WTC11 (cell line): ENCODE results near the gene TRIP13.

Experiments used
- CBFB ChIP-seq: sonication (generic); formaldehyde crosslinking; IDR thresholded peaks from 2 replicates; pipeline ENCODE4 v1.8.1; 2022; ENCODE audit warnings: mild to moderate bottlenecking, low read depth, missing genetic modification reagents
- CTCF ChIP-seq: fragments of 200-600 bp; IDR thresholded peaks from 2 replicates; pipeline ENCODE4 v1.8.0; 2022; ENCODE audit warnings: antibody characterized with exemption
- FOXJ3 ChIP-seq: sonication (generic); formaldehyde crosslinking; IDR thresholded peaks from 2 replicates; pipeline ENCODE4 v1.9.0; 2021; ENCODE audit warnings: missing genetic modification reagents, mild to moderate bottlenecking, borderline replicate concordance
- NFYB ChIP-seq: sonication (generic); formaldehyde crosslinking; conservative IDR thresholded peaks from 2 replicates; pipeline ENCODE4 v1.8.0; 2022; ENCODE audit warnings: low read depth, missing genetic modification reagents
- OVOL2 ChIP-seq: fragments of 250-450 bp; sonication (Bioruptor Pico); IDR thresholded peaks from 2 replicates; pipeline ENCODE4 v1.9.0; 2021; ENCODE audit warnings: mild to moderate bottlenecking, borderline replicate concordance
- RELA ChIP-seq: sonication (generic); formaldehyde crosslinking; IDR thresholded peaks from 2 replicates; pipeline ENCODE4 v1.8.1; 2022; ENCODE audit warnings: missing genetic modification reagents, mild to moderate bottlenecking, borderline replicate concordance
- SMAD3 ChIP-seq: sonication (generic); formaldehyde crosslinking; IDR thresholded peaks from 2 replicates; pipeline ENCODE4 v1.8.0; 2022; ENCODE audit warnings: missing genetic modification reagents, mild to moderate bottlenecking, borderline replicate concordance
- SP1 ChIP-seq: sonication (generic); formaldehyde crosslinking; conservative IDR thresholded peaks from 2 replicates; pipeline ENCODE4 v1.8.1; 2022; ENCODE audit warnings: missing genetic modification reagents
- TP53 ChIP-seq: sonication (generic); formaldehyde crosslinking; IDR thresholded peaks from 2 replicates; pipeline ENCODE4 v1.8.1; 2023; ENCODE audit warnings: mild to moderate bottlenecking, missing genetic modification reagents
- ZNF263 ChIP-seq: sonication (generic); formaldehyde crosslinking; IDR thresholded peaks from 2 replicates; pipeline ENCODE4 v1.8.1; 2022; ENCODE audit warnings: low read depth, mild to moderate bottlenecking, moderate library complexity, missing genetic modification reagents
- TF ChIP-seq, protein P1 (sequence below): sonication (generic); formaldehyde crosslinking; IDR thresholded peaks from 2 replicates; pipeline ENCODE4 v1.8.1; 2023; ENCODE audit warnings: mild to moderate bottlenecking, missing genetic modification reagents
- TF ChIP-seq, protein P2 (sequence below): fragments of 250-450 bp; sonication (Bioruptor Pico); IDR thresholded peaks from 2 replicates; pipeline ENCODE4 v2.1.2; 2022; ENCODE audit warnings: mild to moderate bottlenecking, moderate library complexity

DNA sequence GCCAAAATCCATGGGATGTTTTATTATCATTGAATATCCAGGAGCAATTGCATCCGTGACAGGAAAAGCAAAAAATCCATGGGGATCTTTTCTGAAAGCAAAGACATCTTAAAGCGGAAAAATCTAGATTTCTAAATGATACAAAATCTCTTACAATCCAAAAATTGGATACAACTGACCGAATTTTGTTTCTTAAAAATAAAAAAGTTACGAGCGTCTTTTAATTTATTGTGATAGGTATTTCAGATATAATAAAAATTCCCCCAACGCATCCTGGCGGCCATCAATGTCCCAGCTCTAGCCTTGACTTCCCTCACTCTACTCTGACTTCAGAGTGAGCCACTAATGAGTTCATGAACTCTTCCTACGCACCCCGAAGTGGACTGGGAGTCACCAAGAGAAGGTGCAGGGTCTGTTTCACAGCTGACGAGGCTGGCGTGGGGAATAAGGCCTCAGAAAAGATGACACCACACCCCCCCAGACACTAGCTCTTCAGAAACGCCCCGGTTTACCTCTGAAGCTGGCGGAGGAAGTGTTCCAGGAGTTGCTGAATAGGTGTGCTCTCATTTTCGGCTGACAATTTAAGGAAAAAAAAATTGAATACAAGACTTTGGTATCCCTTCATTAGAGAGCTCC, 3.5 kb upstream of the TRIP13 start:
- TF ChIP-seq TP53 (CRISPR knock-in tag) (no peak), CBFB (no peak), CTCF (no peak), OVOL2 (no peak), FOXJ3 (CRISPR knock-in tag) (no peak), SMAD3 (CRISPR knock-in tag) (no peak), RELA (no peak), SP1 (CRISPR knock-in tag) (no peak), ZNF263 (no peak), NFYB (CRISPR knock-in tag) (no peak)
- TF ChIP-seq, protein P1, sequence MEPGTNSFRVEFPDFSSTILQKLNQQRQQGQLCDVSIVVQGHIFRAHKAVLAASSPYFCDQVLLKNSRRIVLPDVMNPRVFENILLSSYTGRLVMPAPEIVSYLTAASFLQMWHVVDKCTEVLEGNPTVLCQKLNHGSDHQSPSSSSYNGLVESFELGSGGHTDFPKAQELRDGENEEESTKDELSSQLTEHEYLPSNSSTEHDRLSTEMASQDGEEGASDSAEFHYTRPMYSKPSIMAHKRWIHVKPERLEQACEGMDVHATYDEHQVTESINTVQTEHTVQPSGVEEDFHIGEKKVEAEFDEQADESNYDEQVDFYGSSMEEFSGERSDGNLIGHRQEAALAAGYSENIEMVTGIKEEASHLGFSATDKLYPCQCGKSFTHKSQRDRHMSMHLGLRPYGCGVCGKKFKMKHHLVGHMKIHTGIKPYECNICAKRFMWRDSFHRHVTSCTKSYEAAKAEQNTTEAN: no peak
- TF ChIP-seq, protein P2, sequence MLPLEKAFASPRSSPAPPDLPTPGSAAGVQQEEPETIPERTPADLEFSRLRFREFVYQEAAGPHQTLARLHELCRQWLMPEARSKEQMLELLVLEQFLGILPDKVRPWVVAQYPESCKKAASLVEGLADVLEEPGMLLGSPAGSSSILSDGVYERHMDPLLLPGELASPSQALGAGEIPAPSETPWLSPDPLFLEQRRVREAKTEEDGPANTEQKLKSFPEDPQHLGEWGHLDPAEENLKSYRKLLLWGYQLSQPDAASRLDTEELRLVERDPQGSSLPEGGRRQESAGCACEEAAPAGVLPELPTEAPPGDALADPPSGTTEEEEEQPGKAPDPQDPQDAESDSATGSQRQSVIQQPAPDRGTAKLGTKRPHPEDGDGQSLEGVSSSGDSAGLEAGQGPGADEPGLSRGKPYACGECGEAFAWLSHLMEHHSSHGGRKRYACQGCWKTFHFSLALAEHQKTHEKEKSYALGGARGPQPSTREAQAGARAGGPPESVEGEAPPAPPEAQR (CRISPR knock-in tag): no peak
